Liver (tissue), 9 donors: ENCODE measurements around the gene KIF24. TPM values are rescaled to one million over a fixed set of nuclear protein-coding genes. Genes with fewer than 3 reads are reported as not detected.

Source experiments
- DNase-seq: peaks from one replicate; pipeline ENCODE4 v3.0.0-alpha.2; 2017; ENCODE audit warnings: low spot score
- H3K27ac ChIP-seq, 2 donors: one replicate each; pipeline ENCODE4 v1.7.0; 2013; ENCODE audit warnings: inconsistent platforms in 2 of 2, low read length in 2 of 2, control low read depth in 1 of 2, low read depth in 1 of 2, mild to moderate bottlenecking in 1 of 2
- H3K27me3 ChIP-seq, 4 donors: one replicate each; pipeline versions ENCODE4 v1.6.1 to v1.7.0; 2013; ENCODE audit warnings: low read length in 3 of 4, inconsistent platforms in 1 of 4, mild to moderate bottlenecking in 1 of 4, moderate library complexity in 1 of 4; ENCODE audit not compliant: control insufficient read depth in 4 of 4, insufficient read depth in 4 of 4
- H3K36me3 ChIP-seq, 4 donors: one replicate each; pipeline versions ENCODE4 v1.6.1 to v1.7.0; 2013; ENCODE audit warnings: low read length in 3 of 4, mild to moderate bottlenecking in 3 of 4, low read depth in 1 of 4, moderate library complexity in 1 of 4; ENCODE audit not compliant: control insufficient read depth in 4 of 4, insufficient read depth in 3 of 4
- H3K4me1 ChIP-seq, 4 donors: one replicate each; pipeline versions ENCODE4 v1.6.1 to v1.7.0; 2013; ENCODE audit warnings: low read length in 3 of 4, mild to moderate bottlenecking in 3 of 4, moderate library complexity in 1 of 4; ENCODE audit not compliant: control insufficient read depth in 4 of 4, insufficient read depth in 4 of 4
- H3K4me3 ChIP-seq, 3 donors: one replicate each; pipeline versions ENCODE4 v1.6.1 to v1.7.0; 2013; ENCODE audit warnings: low read length in 3 of 3, control low read depth in 1 of 3, low read depth in 1 of 3, mild to moderate bottlenecking in 1 of 3
- H3K9ac ChIP-seq, 2 donors: one replicate each; pipeline ENCODE4 v1.7.0; 2013; ENCODE audit warnings: low read length in 2 of 2, mild to moderate bottlenecking in 2 of 2, moderate library complexity in 2 of 2, control low read depth in 1 of 2, low read depth in 1 of 2
- H3K9me3 ChIP-seq, 4 donors: one replicate each; pipeline versions ENCODE4 v1.6.1 to v1.7.0; 2013; ENCODE audit warnings: low read length in 3 of 4; ENCODE audit not compliant: control insufficient read depth in 4 of 4
- EGR1 ChIP-seq, 2 donors: IDR thresholded peaks; 2 replicates each; pipeline ENCODE4 v1.6.1; 2016 to 2018; ENCODE audit warnings: antibody characterized with exemption in 2 of 2, low read depth in 2 of 2
- FOXA1 ChIP-seq: IDR thresholded peaks from 2 replicates; pipeline ENCODE4 v1.6.1; 2016; ENCODE audit warnings: antibody characterized with exemption
- FOXA2 ChIP-seq: IDR thresholded peaks from 2 replicates; pipeline ENCODE4 v1.6.1; 2016; ENCODE audit warnings: antibody characterized with exemption
- GABPA ChIP-seq, 2 donors: IDR thresholded peaks in 1 of 2; conservative IDR thresholded peaks in 1 of 2; 2 replicates each; pipeline ENCODE4 v1.6.1; 2016; ENCODE audit warnings: antibody characterized with exemption in 2 of 2, mild to moderate bottlenecking in 1 of 2, moderate library complexity in 1 of 2
- HNF4A ChIP-seq, 2 donors: conservative IDR thresholded peaks; 2 replicates each; pipeline ENCODE4 v1.6.1; 2016; ENCODE audit warnings: antibody characterized with exemption in 2 of 2, mild to moderate bottlenecking in 2 of 2
- HNF4G ChIP-seq: IDR thresholded peaks from 2 replicates; pipeline ENCODE4 v1.6.1; 2016; ENCODE audit warnings: antibody characterized with exemption
- JUND ChIP-seq, 2 donors: IDR thresholded peaks; 2 replicates each; pipeline ENCODE4 v1.6.1; 2016; ENCODE audit warnings: antibody characterized with exemption in 2 of 2
- NR2F2 ChIP-seq: IDR thresholded peaks from 2 replicates; pipeline ENCODE4 v1.6.1; 2016; ENCODE audit warnings: antibody characterized with exemption
- RAD21 ChIP-seq, 2 donors: IDR thresholded peaks; 2 replicates each; pipeline ENCODE4 v1.6.1; 2016; ENCODE audit warnings: antibody characterized with exemption in 2 of 2, mild to moderate bottlenecking in 2 of 2
- RXRA ChIP-seq, 2 donors: IDR thresholded peaks; 2 replicates each; pipeline ENCODE4 v1.6.1; 2017 to 2018; ENCODE audit warnings: antibody characterized with exemption in 2 of 2, mild to moderate bottlenecking in 1 of 2
- SP1 ChIP-seq: IDR thresholded peaks from 2 replicates; pipeline ENCODE4 v1.6.1; 2018; ENCODE audit warnings: antibody characterized with exemption, mild to moderate bottlenecking
- TAF1 ChIP-seq: conservative IDR thresholded peaks from 2 replicates; pipeline ENCODE4 v1.6.1; 2016; ENCODE audit warnings: antibody characterized with exemption, mild to moderate bottlenecking
- WGBS: extraction: QIAGEN DNeasy Blood & Tissue Kit; methylation state at CpG from one replicate; pipeline ENCODE4 v1.1.7; 2013; 5-methylcytosine and 5-hydroxymethylcytosine counted together
- polyA plus RNA-seq, 2 donors: library from polyadenylated mRNA; stranded (reverse) in 1 of 2; unstranded in 1 of 2; fragments of 200-250 nt in 1 of 2; fragments of >200 nt in 1 of 2; fragmentation: Nextera tagmentation in 1 of 2; extraction: Ambion mirVana in 1 of 2; gene quantifications; one replicate each; pipeline versions ENCODE4 v1.2.1 to v1.2.3, GENCODE V29; 2013 to 2015
- total RNA-seq, 2 donors: library from RNA; depleted of rRNA; stranded (reverse); fragments of >200 nt; gene quantifications; one replicate each; pipeline ENCODE4 v1.2.3, GENCODE V29; 2014
- TF ChIP-seq, protein P1 (sequence below): IDR thresholded peaks from 2 replicates; pipeline ENCODE4 v1.6.1; 2016; ENCODE audit warnings: antibody characterized with exemption
- TF ChIP-seq, protein P2 (sequence below): IDR thresholded peaks from 2 replicates; pipeline ENCODE4 v1.6.1; 2016; ENCODE audit warnings: antibody characterized with exemption, mild to moderate bottlenecking
- TF ChIP-seq, protein P3 (sequence below): fragments of 150-350 bp; IDR thresholded peaks from 2 replicates; pipeline ENCODE4 v1.5.1; 2017; ENCODE audit warnings: improper control_type of control experiment, low read depth, low read length; ENCODE audit not compliant: missing input control
- TF ChIP-seq, protein P4 (sequence below): IDR thresholded peaks from 2 replicates; pipeline ENCODE4 v1.6.1; 2016; ENCODE audit warnings: antibody characterized with exemption
- donor health status: healthy.
- donor health status: healthy.
- donor health status: healthy.
- donor health status: healthy.
- donor health status: healthy.

KIF24 gene
- total and polyA plus RNA-seq, 4 donors = 0.13 to 4.1 (median 0.20) TPM

GRCh38 chr9:34373749-34374148 lies 44.7 kb upstream of the KIF24 start:
- no peak for DNase-seq
- Histone ChIP-seq H3K27ac (peak overlapping the region; percentile 44 to 48), H3K27me3 (no peaks in the 10 kb centered on the region), H3K9ac (no peak overlapping the region), H3K4me1 (peaks cover 8 to 54% (median 38%) of the 10 kb centered on the region in 4 donors), H3K36me3 (peaks cover 3 to 11% (median 7%) of the 10 kb centered on the region in 4 donors), H3K9me3 (no peaks in the 10 kb centered on the region), H3K4me3 (no peak overlapping the region)
- 84% methylated on average over 2 of the region's 2 CpGs for WGBS
- no peak for TF ChIP-seq NR2F2

DNA sequence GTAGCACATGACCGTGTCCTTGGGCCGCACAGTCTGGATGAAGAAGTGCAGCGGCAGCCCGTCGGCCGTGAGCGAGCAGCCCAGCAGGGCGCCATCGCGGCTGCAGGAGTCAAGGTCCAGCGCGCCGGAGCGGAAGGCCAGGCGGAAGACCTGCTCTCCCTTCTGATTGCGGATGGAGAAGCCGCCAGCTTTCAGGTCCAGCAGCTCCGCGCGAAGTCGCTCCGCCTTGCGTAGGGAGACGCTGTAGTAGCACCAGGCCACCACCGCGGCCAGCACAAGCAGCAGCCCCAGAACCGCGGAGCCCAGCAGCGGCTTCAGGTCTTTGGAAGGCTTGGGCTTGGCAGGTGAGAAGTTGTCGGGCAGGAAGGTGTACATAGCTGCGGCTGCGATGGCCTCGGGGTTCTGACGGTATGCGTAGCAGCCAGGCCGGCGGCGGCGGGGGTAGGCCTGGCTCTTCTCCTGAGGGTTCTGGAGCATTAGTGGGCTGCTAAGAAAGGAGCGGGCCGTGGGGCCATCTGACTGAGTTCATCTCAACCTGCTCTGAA lies 43.5 kb upstream of the KIF24 start:
- H3K4me1 ChIP-seq = peaks cover 8 to 56% (median 41%) of the 10 kb centered on the region in 4 donors
- no peaks in the 10 kb centered on the region for H3K9me3 ChIP-seq
- H3K36me3 ChIP-seq = peaks cover 3 to 11% (median 7%) of the 10 kb centered on the region in 4 donors
- H3K27ac ChIP-seq = no peak overlapping the region
- no peak for DNase-seq
- 86% methylated on average over 41 of the region's 41 CpGs for WGBS
- TF ChIP-seq, protein P1, sequence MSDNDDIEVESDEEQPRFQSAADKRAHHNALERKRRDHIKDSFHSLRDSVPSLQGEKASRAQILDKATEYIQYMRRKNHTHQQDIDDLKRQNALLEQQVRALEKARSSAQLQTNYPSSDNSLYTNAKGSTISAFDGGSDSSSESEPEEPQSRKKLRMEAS = no peak
- TF ChIP-seq HNF4G (no peak), RXRA (IDR thresholded peaks at IDR 0.05) (no peak), FOXA2 (no peak), FOXA1 (no peak), EGR1 (IDR thresholded peaks at IDR 0.05; ENCODE audit: low read depth in 2 of 2) (no peak), HNF4A (conservative IDR thresholded peaks at IDR 0.05) (no peak), RAD21 (IDR thresholded peaks at IDR 0.05) (no peak), TAF1 (no peak), JUND (IDR thresholded peaks at IDR 0.05) (no peak), NR2F2 (no peak), SP1 (no peak), GABPA (IDR thresholded peaks at IDR 0.05 in 1 of 2, conservative IDR thresholded peaks at IDR 0.05 in 1 of 2) (no peak)
- TF ChIP-seq, protein P2, sequence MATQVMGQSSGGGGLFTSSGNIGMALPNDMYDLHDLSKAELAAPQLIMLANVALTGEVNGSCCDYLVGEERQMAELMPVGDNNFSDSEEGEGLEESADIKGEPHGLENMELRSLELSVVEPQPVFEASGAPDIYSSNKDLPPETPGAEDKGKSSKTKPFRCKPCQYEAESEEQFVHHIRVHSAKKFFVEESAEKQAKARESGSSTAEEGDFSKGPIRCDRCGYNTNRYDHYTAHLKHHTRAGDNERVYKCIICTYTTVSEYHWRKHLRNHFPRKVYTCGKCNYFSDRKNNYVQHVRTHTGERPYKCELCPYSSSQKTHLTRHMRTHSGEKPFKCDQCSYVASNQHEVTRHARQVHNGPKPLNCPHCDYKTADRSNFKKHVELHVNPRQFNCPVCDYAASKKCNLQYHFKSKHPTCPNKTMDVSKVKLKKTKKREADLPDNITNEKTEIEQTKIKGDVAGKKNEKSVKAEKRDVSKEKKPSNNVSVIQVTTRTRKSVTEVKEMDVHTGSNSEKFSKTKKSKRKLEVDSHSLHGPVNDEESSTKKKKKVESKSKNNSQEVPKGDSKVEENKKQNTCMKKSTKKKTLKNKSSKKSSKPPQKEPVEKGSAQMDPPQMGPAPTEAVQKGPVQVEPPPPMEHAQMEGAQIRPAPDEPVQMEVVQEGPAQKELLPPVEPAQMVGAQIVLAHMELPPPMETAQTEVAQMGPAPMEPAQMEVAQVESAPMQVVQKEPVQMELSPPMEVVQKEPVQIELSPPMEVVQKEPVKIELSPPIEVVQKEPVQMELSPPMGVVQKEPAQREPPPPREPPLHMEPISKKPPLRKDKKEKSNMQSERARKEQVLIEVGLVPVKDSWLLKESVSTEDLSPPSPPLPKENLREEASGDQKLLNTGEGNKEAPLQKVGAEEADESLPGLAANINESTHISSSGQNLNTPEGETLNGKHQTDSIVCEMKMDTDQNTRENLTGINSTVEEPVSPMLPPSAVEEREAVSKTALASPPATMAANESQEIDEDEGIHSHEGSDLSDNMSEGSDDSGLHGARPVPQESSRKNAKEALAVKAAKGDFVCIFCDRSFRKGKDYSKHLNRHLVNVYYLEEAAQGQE = no peak
- TF ChIP-seq, protein P3, sequence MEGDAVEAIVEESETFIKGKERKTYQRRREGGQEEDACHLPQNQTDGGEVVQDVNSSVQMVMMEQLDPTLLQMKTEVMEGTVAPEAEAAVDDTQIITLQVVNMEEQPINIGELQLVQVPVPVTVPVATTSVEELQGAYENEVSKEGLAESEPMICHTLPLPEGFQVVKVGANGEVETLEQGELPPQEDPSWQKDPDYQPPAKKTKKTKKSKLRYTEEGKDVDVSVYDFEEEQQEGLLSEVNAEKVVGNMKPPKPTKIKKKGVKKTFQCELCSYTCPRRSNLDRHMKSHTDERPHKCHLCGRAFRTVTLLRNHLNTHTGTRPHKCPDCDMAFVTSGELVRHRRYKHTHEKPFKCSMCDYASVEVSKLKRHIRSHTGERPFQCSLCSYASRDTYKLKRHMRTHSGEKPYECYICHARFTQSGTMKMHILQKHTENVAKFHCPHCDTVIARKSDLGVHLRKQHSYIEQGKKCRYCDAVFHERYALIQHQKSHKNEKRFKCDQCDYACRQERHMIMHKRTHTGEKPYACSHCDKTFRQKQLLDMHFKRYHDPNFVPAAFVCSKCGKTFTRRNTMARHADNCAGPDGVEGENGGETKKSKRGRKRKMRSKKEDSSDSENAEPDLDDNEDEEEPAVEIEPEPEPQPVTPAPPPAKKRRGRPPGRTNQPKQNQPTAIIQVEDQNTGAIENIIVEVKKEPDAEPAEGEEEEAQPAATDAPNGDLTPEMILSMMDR = no peak
- TF ChIP-seq, protein P4, sequence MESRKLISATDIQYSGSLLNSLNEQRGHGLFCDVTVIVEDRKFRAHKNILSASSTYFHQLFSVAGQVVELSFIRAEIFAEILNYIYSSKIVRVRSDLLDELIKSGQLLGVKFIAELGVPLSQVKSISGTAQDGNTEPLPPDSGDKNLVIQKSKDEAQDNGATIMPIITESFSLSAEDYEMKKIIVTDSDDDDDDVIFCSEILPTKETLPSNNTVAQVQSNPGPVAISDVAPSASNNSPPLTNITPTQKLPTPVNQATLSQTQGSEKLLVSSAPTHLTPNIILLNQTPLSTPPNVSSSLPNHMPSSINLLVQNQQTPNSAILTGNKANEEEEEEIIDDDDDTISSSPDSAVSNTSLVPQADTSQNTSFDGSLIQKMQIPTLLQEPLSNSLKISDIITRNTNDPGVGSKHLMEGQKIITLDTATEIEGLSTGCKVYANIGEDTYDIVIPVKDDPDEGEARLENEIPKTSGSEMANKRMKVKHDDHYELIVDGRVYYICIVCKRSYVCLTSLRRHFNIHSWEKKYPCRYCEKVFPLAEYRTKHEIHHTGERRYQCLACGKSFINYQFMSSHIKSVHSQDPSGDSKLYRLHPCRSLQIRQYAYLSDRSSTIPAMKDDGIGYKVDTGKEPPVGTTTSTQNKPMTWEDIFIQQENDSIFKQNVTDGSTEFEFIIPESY = no peak
- H3K27me3 ChIP-seq = no peaks in the 10 kb centered on the region
- H3K9ac ChIP-seq = no peak overlapping the region
- no peak overlapping the region for H3K4me3 ChIP-seq
